ENCODE data around the gene TSPAN33. TPM values are rescaled to one million over a fixed set of nuclear protein-coding genes. Genes with fewer than 3 reads are reported as not detected.

The TSPAN33 gene
- total and polyA plus RNA-seq, 9 of the 15 experiments (the other 6 are each of a cell fraction or from before 2014, with no cell fraction given): 0.03 to 1.5 (median 0.23) TPM; not detected in 2

- TF ChIP-seq REST (IDR thresholded peaks at IDR 0.05; ENCODE audit: borderline replicate concordance): peak; percentile 63; the same call in 1 of the 2 replicates
- no peak for TF ChIP-seq REST (CRISPR knock-in tag; IDR thresholded peaks at IDR 0.05; ENCODE audit: low read depth)
- no peak for TF ChIP-seq FOXM1 (IDR thresholded peaks at IDR 0.05; ENCODE audit: low read depth)
- no peak for TF ChIP-seq FOXM1 (CRISPR knock-in tag; IDR thresholded peaks at IDR 0.05; ENCODE audit: low read depth)
- TF ChIP-seq ZNF384 (IDR thresholded peaks at IDR 0.05; ENCODE audit: low read depth, low read length): peak; percentile 52; the same call in 1 of the 2 replicates
These were observed 19.5 kb downstream of the TSPAN33 start (continued) for GRCh38 chr7:129163875-129164544.

Measured in K562 (cell line).